Glomerular visceral epithelial cell (primary cell): ENCODE measurements around the gene CD55.
A peak's percentile ranks its signal among the peaks of the same experiment; 100 is the strongest.

ENCODE experiments used
- DNase-seq: peaks from one replicate; pipeline ENCODE4 v3.0.0-alpha.2; 2016; ENCODE audit errors: extremely low spot score

The CD55 gene

GRCh38 chr1:207362962-207363860 lies 41.7 kb downstream of the CD55 start:
- peak; percentile 8 for DNase-seq

GRCh38 chr1:207363871-207364270 lies 42.4 kb downstream of the CD55 start:
- no peak for DNase-seq

DNA sequence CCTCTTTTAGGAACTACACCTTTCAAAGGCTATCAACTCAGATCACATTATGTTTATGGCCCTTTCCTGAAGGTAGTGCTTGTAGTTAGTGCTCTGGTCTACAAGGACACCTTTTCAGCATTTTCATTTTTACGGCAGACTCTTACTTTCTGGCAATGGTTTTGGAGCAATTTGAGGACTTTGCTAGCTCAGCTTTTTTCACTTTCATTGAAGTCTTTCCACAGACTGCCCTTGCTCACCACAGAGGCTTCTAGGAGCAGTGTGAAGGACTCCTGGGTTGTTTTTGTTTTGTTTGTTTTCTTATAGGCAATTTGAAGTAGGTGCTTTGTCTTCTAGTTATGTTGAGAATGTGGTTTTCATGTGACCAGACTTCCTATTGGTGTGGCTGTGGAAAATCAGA lies 43.1 kb downstream of the CD55 start:
- DNase-seq, result no peak

GRCh38 chr1:207365063-207365462 lies 43.6 kb downstream of the CD55 start:
- DNase-seq, result no peak

DNA sequence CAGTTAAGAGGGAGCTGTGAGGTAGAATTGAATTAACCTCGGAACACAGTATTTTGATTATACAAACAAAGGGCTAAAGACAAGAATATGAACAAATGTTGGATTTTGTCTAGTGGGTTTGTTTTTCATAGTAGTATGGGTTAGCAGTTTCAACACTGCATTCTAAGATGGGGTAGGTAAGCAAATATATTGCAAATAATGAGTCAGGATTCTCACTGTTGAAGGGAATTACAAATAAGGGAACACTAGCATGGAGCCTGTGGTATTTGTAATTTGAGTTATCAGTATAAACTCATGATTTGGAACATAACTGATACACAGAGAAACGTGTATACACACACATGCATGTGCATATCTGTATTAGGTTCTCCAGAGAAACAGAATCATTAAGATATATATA lies 44.5 kb downstream of the CD55 start:
- DNase-seq, result no peak

- DNase-seq, result no peak
Measured at GRCh38 chr1:207388721-207389120, 67.2 kb downstream of the CD55 start.

GRCh38 chr1:207389728-207390464 lies 68.4 kb downstream of the CD55 start:
- DNase-seq, result peak; percentile 36

GRCh38 chr1:207393610-207394009 lies 72.1 kb downstream of the CD55 start:
- DNase-seq, result peak; percentile 89

- DNase-seq, result no peak
Measured at GRCh38 chr1:207396168-207396746, 74.8 kb downstream of the CD55 start.

DNA sequence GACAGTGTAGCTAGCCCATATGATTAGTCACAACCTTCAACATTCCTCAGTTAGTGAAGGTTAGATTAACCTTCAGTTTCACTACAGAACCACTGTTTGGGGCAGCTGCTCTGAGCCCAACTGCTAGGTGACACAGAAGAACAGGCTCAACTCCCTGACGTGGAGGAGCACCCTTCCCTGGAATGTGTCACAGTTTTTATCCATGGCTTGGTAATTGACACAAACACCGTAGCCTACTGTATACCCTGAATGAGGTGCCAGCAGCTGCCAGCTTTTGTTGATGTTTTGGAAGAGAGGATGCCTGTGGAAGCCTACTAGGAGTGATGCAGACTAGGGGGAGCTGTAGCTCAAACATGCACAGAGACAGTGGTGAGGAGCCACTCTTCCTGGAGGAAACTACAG lies 76.0 kb downstream of the CD55 start:
- DNase-seq, result peak; percentile 12

DNA sequence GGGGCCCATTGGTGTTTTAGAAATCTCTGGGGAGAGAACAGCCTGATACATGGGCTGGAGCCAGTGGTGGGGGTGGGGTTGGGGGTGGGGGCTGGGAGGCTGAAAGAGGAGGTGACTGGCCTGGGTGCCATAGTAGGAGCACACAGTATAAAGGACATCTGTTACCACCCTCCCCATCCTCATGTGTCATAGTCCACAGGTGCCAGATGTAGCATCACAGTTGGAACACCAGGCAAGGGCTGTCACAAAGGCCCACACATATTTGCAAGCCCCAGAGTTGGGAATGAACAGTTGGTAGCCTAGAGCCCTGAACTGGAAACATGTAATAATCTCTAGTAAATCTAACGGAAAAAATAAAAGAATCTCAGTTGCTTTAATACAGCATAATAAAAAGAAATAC lies 77.5 kb downstream of the CD55 start:
- no peak for DNase-seq

GRCh38 chr1:207401578-207401977 lies 80.1 kb downstream of the CD55 start:
- no peak for DNase-seq

DNA sequence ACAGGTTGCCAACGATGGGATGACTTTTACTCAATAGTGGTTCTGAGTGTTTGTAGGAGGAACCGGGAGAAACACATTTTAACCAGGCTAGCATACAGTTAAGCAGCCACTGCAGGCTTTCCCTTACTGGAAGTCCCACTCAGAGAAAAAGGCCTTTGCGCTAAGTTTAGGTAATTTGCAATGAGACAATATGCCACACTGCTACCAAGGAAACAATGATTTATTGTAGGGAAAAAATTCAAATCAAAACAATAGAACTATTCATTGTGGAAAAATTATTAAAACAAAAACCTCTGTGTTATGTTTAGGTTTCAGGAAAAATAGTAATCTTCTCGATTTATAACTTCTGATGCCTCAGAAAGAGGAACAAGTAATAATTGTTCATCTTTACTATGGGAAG lies 81.3 kb downstream of the CD55 start:
- DNase-seq, result no peak

- peak; percentile 69 for DNase-seq
Measured at GRCh38 chr1:207404849-207405525, 83.5 kb downstream of the CD55 start.

- no peak for DNase-seq
Measured at GRCh38 chr1:207405814-207406213, 84.3 kb downstream of the CD55 start.

DNA sequence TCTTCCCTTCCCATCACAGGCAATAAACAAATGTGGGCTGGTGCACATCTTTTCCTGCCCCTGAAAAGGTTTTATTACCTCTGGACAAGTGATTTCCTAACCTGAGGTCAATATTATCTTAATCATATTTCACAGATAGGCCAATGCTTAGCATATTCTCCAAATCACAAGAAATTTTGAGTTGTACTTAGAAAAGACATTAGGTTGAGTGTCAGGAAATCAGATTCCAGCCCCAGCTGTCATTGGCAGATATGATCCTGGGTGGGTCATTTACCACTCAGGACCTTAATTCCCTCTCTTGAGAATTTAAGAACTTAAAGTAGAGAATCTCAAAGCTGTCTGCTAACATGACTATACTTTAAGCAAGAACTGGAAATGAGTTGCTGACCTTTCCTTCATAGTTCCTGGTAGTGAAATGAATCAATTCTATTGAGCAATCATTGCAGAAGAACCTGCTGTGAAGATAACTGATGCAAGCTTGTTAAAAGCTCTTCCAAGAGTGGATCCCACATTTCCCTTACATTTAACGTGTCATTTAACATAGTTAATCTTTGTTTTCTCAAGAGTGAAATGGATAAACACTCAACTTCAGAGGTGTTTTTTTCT lies 86.3 kb downstream of the CD55 start:
- DNase-seq, result no peak
